Activated CD4-positive, CD25-positive, alpha-beta regulatory T cell treated with anti-CD3 and anti-CD28 coated beads, Interleukin-2, amount 50 U/mL, for 16 hours (primary cell): ENCODE measurements around the gene DRC3.

Experiments used
- DNase-seq: peaks from one replicate; pipeline ENCODE4 v3.0.0-alpha.2; 2020; ENCODE audit warnings: low read depth, low spot score

DRC3 gene

GRCh38 chr17:18020971-18021370, 48.3 kb downstream of the DRC3 start:
- no peak for DNase-seq

- no peak for DNase-seq
Measured at GRCh38 chr17:18021372-18021771, 48.7 kb downstream of the DRC3 start.

GRCh38 chr17:18025241-18025944, 52.7 kb downstream of the DRC3 start:
- DNase-seq, result no peak

- DNase-seq, result no peak
Measured at GRCh38 chr17:18025945-18026776, 53.5 kb downstream of the DRC3 start.

GRCh38 chr17:18027280-18027679, 54.6 kb downstream of the DRC3 start:
- DNase-seq, result no peak

GRCh38 chr17:18028114-18028951, 55.7 kb downstream of the DRC3 start:
- DNase-seq, result no peak

GRCh38 chr17:18028952-18029540, 56.4 kb downstream of the DRC3 start:
- no peak for DNase-seq

- no peak for DNase-seq
Measured at GRCh38 chr17:18031955-18032354, 59.3 kb downstream of the DRC3 start.

- peak; percentile 40 for DNase-seq
Measured at GRCh38 chr17:18033442-18034099, 60.9 kb downstream of the DRC3 start.

GRCh38 chr17:18035704-18036103, 63.0 kb downstream of the DRC3 start:
- DNase-seq, result no peak

GRCh38 chr17:18037486-18037885, 64.8 kb downstream of the DRC3 start:
- no peak for DNase-seq

- no peak for DNase-seq
Measured at GRCh38 chr17:18038149-18038850, 65.6 kb downstream of the DRC3 start.

GRCh38 chr17:18038861-18039534, 66.3 kb downstream of the DRC3 start, which contains the start of the genes ATPAF2 and GID4:
Gene ATPAF2 (minus strand): TSS chr17:18039168. CDS start chr17:18039013, 155 bp downstream.
Gene GID4 (plus strand): TSS chr17:18039408. CDS start chr17:18039465, 57 bp downstream.
- peak; percentile 99 for DNase-seq

- DNase-seq, result no peak
Measured at GRCh38 chr17:18039535-18040260, 67.0 kb downstream of the DRC3 start.

GRCh38 chr17:18040261-18040858, 67.7 kb downstream of the DRC3 start:
- no peak for DNase-seq

GRCh38 chr17:18041776-18042175, 69.1 kb downstream of the DRC3 start:
- DNase-seq, result no peak

GRCh38 chr17:18042983-18043382, 70.3 kb downstream of the DRC3 start:
- no peak for DNase-seq

GRCh38 chr17:18043491-18043890, 70.8 kb downstream of the DRC3 start:
- DNase-seq, result no peak

GRCh38 chr17:18044609-18045008, 71.9 kb downstream of the DRC3 start:
- DNase-seq, result no peak
